Endothelial cell of umbilical vein (primary cell): ENCODE data around the gene TBC1D16. TPM values are rescaled to one million over a fixed set of nuclear protein-coding genes. Genes with fewer than 3 reads are reported as not detected.

Experiments
- BruUV-seq: library from RNA; stranded (reverse); fragments of 400-500 nt; replicated peaks from 2 replicates; lab custom pipeline; 2021; lab: Mats Ljungman, UMichigan
- CTCF ChIA-PET: fragments of 300-600, 350-600 bp; sonication (Branson Sonifier 250); formaldehyde crosslinking; loops from one replicate; lab custom pipeline; 2021; ENCODE audit warnings: antibody characterized with exemption, inconsistent platforms; lab: Charles Lee
- POLR2A ChIA-PET: fragments of 300-600, 350-600 bp; sonication (Branson Sonifier 250); formaldehyde crosslinking; loops from one replicate; lab custom pipeline; 2021; ENCODE audit warnings: antibody characterized with exemption, inconsistent platforms; lab: Charles Lee
- DNase-seq: peaks from one replicate; pipeline ENCODE4 v3.0.0-alpha.2; 2011; ENCODE audit warnings: low read depth, low spot score
- FAIRE-seq: peaks from 2 replicates; lab custom pipeline; 2011; peaks lifted over from hg19 to GRCh38; lab: Jason Lieb, UNC
- H2AFZ ChIP-seq: 2 replicates; pipeline ENCODE4 v1.6.0; 2012; ENCODE audit warnings: low read depth, low read length, control low read depth, inconsistent platforms
- H3K27ac ChIP-seq: 2 replicates; pipeline ENCODE4 v1.5.1; 2011; ENCODE audit warnings: low read depth, mild to moderate bottlenecking, control low read depth, low read length, moderate library complexity; ENCODE audit not compliant: insufficient read depth
- H3K27me3 ChIP-seq, 2 experiments: 2 replicates each; pipeline versions ENCODE4 v1.6.0 to v1.6.1; 2011; ENCODE audit warnings: low read length in 2 of 2, mixed read lengths in 1 of 2; ENCODE audit not compliant: control insufficient read depth in 2 of 2, insufficient read depth in 2 of 2
- H3K36me3 ChIP-seq, 2 experiments: 2 replicates in 1 of 2; 3 replicates in 1 of 2; pipeline ENCODE4 v1.5.1; 2011; ENCODE audit warnings: low read length in 2 of 2, mild to moderate bottlenecking in 1 of 2, moderate library complexity in 1 of 2; ENCODE audit not compliant: control insufficient read depth in 2 of 2, insufficient read depth in 2 of 2; ENCODE audit errors: extremely low read depth in 1 of 2
- H3K4me1 ChIP-seq: 3 replicates; pipeline ENCODE4 v1.5.1; 2011; ENCODE audit warnings: mild to moderate bottlenecking, low read length; ENCODE audit not compliant: control insufficient read depth, insufficient read depth; ENCODE audit errors: extremely low read depth
- H3K4me2 ChIP-seq: 2 replicates; pipeline ENCODE4 v1.6.1; 2011; ENCODE audit warnings: low read length, control low read depth, mixed read lengths; ENCODE audit not compliant: insufficient read depth
- H3K4me3 ChIP-seq, 3 experiments: fragments of 200-600 bp in 1 of 3; sonication (generic), shearing (Covaris generic) in 1 of 3; replicated peaks in 1 of 3; 2 replicates each; pipeline ENCODE4 v1.5.1; 2011 to 2016; ENCODE audit warnings: control low read depth in 3 of 3, low read length in 3 of 3, mild to moderate bottlenecking in 2 of 3, inconsistent platforms in 1 of 3, low read depth in 1 of 3, moderate library complexity in 1 of 3; ENCODE audit not compliant: insufficient read depth in 1 of 3
- H3K79me2 ChIP-seq: 2 replicates; pipeline ENCODE4 v1.6.0; 2012; ENCODE audit warnings: low read length, inconsistent platforms; ENCODE audit not compliant: control insufficient read depth, insufficient read depth
- H3K9ac ChIP-seq: replicated peaks from 2 replicates; pipeline ENCODE3; 2011; ENCODE audit warnings: low read length, control low read depth; ENCODE audit not compliant: insufficient read depth; ENCODE audit errors: extremely low read depth
- H3K9me1 ChIP-seq: replicated peaks from 3 replicates; pipeline ENCODE4 v1.6.0; 2011; ENCODE audit warnings: mild to moderate bottlenecking, low read length; ENCODE audit not compliant: control insufficient read depth, insufficient read depth; ENCODE audit errors: extremely low read depth
- H3K9me3 ChIP-seq: replicated peaks from 2 replicates; pipeline ENCODE4 v1.5.1; 2012; ENCODE audit warnings: low read length, inconsistent platforms; ENCODE audit not compliant: control insufficient read depth, insufficient read depth
- H4K20me1 ChIP-seq: replicated peaks from 2 replicates; pipeline ENCODE3; 2011; ENCODE audit warnings: mild to moderate bottlenecking, low read length; ENCODE audit not compliant: control insufficient read depth, insufficient read depth; ENCODE audit errors: extremely low read depth
- CTCF ChIP-seq, 2 donors: IDR thresholded peaks; 1 replicate in 1 of 2; 2 replicates in 1 of 2; pipeline ENCODE4 v1.5.1; 2011; ENCODE audit warnings: low read length in 2 of 2, mild to moderate bottlenecking in 2 of 2, moderate library complexity in 2 of 2, control low read depth in 1 of 2, inconsistent platforms in 1 of 2, low read depth in 1 of 2; ENCODE audit not compliant: insufficient read depth in 1 of 2; ENCODE audit errors: extremely low read depth in 1 of 2
- EZH2 ChIP-seq: IDR thresholded peaks from 2 replicates; pipeline ENCODE4 v1.6.1; 2012; ENCODE audit warnings: borderline replicate concordance, low read depth, mild to moderate bottlenecking, moderate library complexity, low read length, inconsistent platforms; ENCODE audit not compliant: severe bottlenecking
- FOS ChIP-seq: IDR thresholded peaks from 2 replicates; pipeline ENCODE4 v1.6.1; 2011; ENCODE audit warnings: mild to moderate bottlenecking, low read length, moderate library complexity, borderline replicate concordance; ENCODE audit not compliant: insufficient read depth
- GATA2 ChIP-seq: IDR thresholded peaks from 2 replicates; pipeline ENCODE4 v1.7.0; 2011; ENCODE audit warnings: low read depth, mild to moderate bottlenecking, moderate library complexity, mixed read lengths, low read length; ENCODE audit not compliant: insufficient read length, insufficient read depth
- JUN ChIP-seq: IDR thresholded peaks from 2 replicates; pipeline ENCODE4 v1.6.1; 2011; ENCODE audit warnings: borderline replicate concordance, low read depth; ENCODE audit not compliant: insufficient read length, insufficient read depth
- MAX ChIP-seq: IDR thresholded peaks from 2 replicates; pipeline ENCODE4 v1.6.1; 2011; ENCODE audit not compliant: insufficient read depth, insufficient read length
- MYC ChIP-seq: IDR thresholded peaks from one replicate; pipeline ENCODE4 v1.6.1; 2011; ENCODE audit warnings: mild to moderate bottlenecking, low read depth, low read length
- POLR2A ChIP-seq: IDR thresholded peaks from 2 replicates; pipeline ENCODE4 v1.6.1; 2012; ENCODE audit warnings: low read depth, mild to moderate bottlenecking, control low read depth, low read length
- POLR2AphosphoS5 ChIP-seq: IDR thresholded peaks from 2 replicates; pipeline ENCODE4 v1.6.1; 2012; ENCODE audit warnings: low read depth, mild to moderate bottlenecking, control low read depth, low read length, moderate library complexity; ENCODE audit not compliant: insufficient read depth
- dilution Hi-C: fragments of 300-500 bp; cut with MboI; formaldehyde crosslinking; loops from one replicate; pipeline ENCODE4 v1.15.0; 2019; ENCODE audit warnings: low sequenced_read_pairs; ENCODE audit not compliant: extremely low pct_ligation_motif_present
- intact Hi-C: fragments of 100-400 bp; cut with micrococcal nuclease; formaldehyde crosslinking; loops from one replicate; pipeline ENCODE4 v1.10.0; 2022
- polyA plus RNA-seq, 4 experiments: library from polyadenylated mRNA; depleted of rRNA in 3 of 4; stranded (reverse) in 3 of 4; unstranded in 1 of 4; fragments of >200 nt; gene quantifications; 2 replicates each; pipeline versions ENCODE4 v1.2.1 to v1.2.3, GENCODE V29; 2011 to 2012; ENCODE audit warnings: missing spikeins in 1 of 4
- total RNA-seq: library from RNA; stranded (reverse); gene quantifications from 2 replicates; pipeline ENCODE4 v1.2.3, GENCODE V29; 2021

TBC1D16 gene
- total and polyA plus RNA-seq, 2 donors (not counting 3 experiments of a cell fraction or from before 2014, with no cell fraction given) = 12.9 to 48.6 TPM

GRCh38 chr17:79912552-79913330 is 122.9 kb downstream of the TBC1D16 start:
- dilution Hi-C loops = no loop called here
- H3K4me3 ChIP-seq = no peak overlapping the region
- no peak overlapping the region for H2AFZ ChIP-seq
- no peaks in the 10 kb centered on the region for H3K79me2 ChIP-seq
- intact Hi-C loops = no loop called here
- no peaks in the 10 kb centered on the region for H3K36me3 ChIP-seq
- no TSS peak for BruUV-seq
- no peaks in the 10 kb centered on the region for H3K9me3 ChIP-seq
- DNase-seq (no peak), FAIRE-seq (no peak)
- TF ChIP-seq CTCF (IDR thresholded peaks at IDR 0.05; ENCODE audit: extremely low read depth in 1 of 2, insufficient read depth in 1 of 2, low read depth in 1 of 2, low read length in 2 of 2) (no peak), GATA2 (no peak), MYC (no peak), POLR2A (no peak), JUN (no peak), MAX (no peak), FOS (no peak), POLR2AphosphoS5 (no peak), EZH2 (no peak)
- no peak overlapping the region for H3K4me2 ChIP-seq
- H3K9ac ChIP-seq = no peak overlapping the region
- no peak overlapping the region for H3K27ac ChIP-seq
- no peaks in the 10 kb centered on the region for H3K4me1 ChIP-seq
- CTCF ChIA-PET = no interaction called here
- POLR2A ChIA-PET = no interaction called here
- no peaks in the 10 kb centered on the region for H4K20me1 ChIP-seq
- H3K27me3 ChIP-seq = no peaks in the 10 kb centered on the region
- H3K9me1 ChIP-seq = no peaks in the 10 kb centered on the region
